HG02763 (cell line): ENCODE results near the gene IL22RA1.

Source experiments
- ATAC-seq: cut with Tn5 transposase; IDR thresholded peaks from one replicate; pipeline ENCODE4 v1.9.1; 2021; ENCODE audit warnings: mild to moderate bottlenecking, moderate library complexity; ENCODE audit not compliant: unreplicated experiment

IL22RA1 gene

GRCh38 chr1:24117132-24117531 lies 25.8 kb downstream of the IL22RA1 start:
- no peak for ATAC-seq

GRCh38 chr1:24114753-24115152 lies 28.2 kb downstream of the IL22RA1 start:
- ATAC-seq: no peak

GRCh38 chr1:24113641-24114033 lies 29.3 kb downstream of the IL22RA1 start:
- no peak for ATAC-seq

- ATAC-seq: no peak
Observed at GRCh38 chr1:24111996-24112779, 30.8 kb downstream of the IL22RA1 start, which contains the start of gene MYOM3. MYOM3 (minus strand) TSS chr1:24112135; CDS start chr1:24108636, 3,499 bp downstream.

- ATAC-seq: no peak
Observed at GRCh38 chr1:24111262-24111995, 31.5 kb downstream of the IL22RA1 start.

GRCh38 chr1:24110642-24111261 lies 32.2 kb downstream of the IL22RA1 start:
- ATAC-seq: no peak

GRCh38 chr1:24109686-24110475 lies 33.1 kb downstream of the IL22RA1 start:
- ATAC-seq: no peak

GRCh38 chr1:24109166-24109483 lies 33.8 kb downstream of the IL22RA1 start:
- no peak for ATAC-seq

- ATAC-seq: no peak
Observed at GRCh38 chr1:24108334-24109165, 34.4 kb downstream of the IL22RA1 start.

GRCh38 chr1:24107462-24108138 lies 35.3 kb downstream of the IL22RA1 start:
- ATAC-seq: no peak

- no peak for ATAC-seq
Observed at GRCh38 chr1:24105368-24106160, 37.4 kb downstream of the IL22RA1 start.

- no peak for ATAC-seq
Observed at GRCh38 chr1:24104854-24105253, 38.1 kb downstream of the IL22RA1 start.

GRCh38 chr1:24103879-24104278 lies 39.1 kb downstream of the IL22RA1 start:
- no peak for ATAC-seq

- ATAC-seq: no peak
Observed at GRCh38 chr1:24103408-24103807, 39.5 kb downstream of the IL22RA1 start.

GRCh38 chr1:24102961-24103360 lies 40.0 kb downstream of the IL22RA1 start:
- ATAC-seq: no peak

GRCh38 chr1:24101796-24102586 lies 40.9 kb downstream of the IL22RA1 start:
- ATAC-seq: no peak

GRCh38 chr1:24100945-24101737 lies 41.8 kb downstream of the IL22RA1 start:
- ATAC-seq: no peak
